ENCODE data around the gene DDX5.

The DDX5 gene

DNA sequence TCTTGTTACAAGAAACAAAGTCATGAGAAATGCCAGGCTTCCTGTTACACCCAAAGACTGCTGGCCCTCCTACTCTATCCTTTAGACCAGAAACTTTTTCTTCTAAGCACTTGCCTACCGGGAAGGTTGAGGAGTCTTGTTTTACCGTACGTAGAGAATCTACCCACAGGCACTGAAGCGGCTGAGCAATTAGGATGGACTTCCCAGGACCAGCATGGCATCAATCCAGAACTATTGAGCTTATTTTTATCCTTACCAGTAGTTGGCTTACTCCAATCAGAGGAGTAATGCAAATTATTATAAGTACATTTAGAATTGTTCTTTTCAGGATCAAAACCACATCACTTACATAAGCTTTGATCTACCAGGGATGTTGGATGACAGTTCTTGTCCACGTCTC, 26.3 kb upstream of the DDX5 start:
- no peak for TF ChIP-seq TAF1 (IDR thresholded peaks at IDR 0.05; ENCODE audit: borderline replicate concordance, insufficient read depth, low read length)

DNA sequence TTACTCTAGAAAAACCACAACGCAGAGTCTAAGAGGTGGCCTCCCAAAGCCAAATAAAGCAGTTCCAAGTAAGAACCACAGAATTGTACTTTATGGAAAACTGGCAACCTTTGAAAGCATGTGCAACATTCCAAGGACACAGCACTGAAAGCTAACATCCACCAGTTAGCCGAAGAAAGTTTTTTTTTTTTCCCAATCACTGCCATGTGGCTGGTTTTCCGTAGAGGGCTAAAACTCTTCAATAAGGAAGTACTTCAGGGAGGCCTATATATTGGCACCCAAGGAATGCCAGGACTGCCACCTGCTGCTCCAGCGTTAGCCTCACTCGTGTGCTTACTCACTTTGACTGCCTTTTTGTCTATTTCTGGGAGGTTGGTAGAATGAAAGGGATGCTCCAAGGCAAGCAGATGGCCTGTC, 25.9 kb upstream of the DDX5 start:
- TF ChIP-seq TAF1 (IDR thresholded peaks at IDR 0.05; ENCODE audit: borderline replicate concordance, insufficient read depth, low read length) (no peak), POLR2AphosphoS5 (IDR thresholded peaks at IDR 0.05; ENCODE audit: low read depth, low read length) (no peak), SIN3A (IDR thresholded peaks at IDR 0.05; ENCODE audit: borderline replicate concordance, insufficient read depth, low read length) (no peak), FOXP2 (optimal IDR thresholded peaks at IDR 0.05; ENCODE audit: borderline replicate concordance, extremely low read depth, extremely low read length, insufficient read depth) (no peak)
- TF ChIP-seq, protein P1, sequence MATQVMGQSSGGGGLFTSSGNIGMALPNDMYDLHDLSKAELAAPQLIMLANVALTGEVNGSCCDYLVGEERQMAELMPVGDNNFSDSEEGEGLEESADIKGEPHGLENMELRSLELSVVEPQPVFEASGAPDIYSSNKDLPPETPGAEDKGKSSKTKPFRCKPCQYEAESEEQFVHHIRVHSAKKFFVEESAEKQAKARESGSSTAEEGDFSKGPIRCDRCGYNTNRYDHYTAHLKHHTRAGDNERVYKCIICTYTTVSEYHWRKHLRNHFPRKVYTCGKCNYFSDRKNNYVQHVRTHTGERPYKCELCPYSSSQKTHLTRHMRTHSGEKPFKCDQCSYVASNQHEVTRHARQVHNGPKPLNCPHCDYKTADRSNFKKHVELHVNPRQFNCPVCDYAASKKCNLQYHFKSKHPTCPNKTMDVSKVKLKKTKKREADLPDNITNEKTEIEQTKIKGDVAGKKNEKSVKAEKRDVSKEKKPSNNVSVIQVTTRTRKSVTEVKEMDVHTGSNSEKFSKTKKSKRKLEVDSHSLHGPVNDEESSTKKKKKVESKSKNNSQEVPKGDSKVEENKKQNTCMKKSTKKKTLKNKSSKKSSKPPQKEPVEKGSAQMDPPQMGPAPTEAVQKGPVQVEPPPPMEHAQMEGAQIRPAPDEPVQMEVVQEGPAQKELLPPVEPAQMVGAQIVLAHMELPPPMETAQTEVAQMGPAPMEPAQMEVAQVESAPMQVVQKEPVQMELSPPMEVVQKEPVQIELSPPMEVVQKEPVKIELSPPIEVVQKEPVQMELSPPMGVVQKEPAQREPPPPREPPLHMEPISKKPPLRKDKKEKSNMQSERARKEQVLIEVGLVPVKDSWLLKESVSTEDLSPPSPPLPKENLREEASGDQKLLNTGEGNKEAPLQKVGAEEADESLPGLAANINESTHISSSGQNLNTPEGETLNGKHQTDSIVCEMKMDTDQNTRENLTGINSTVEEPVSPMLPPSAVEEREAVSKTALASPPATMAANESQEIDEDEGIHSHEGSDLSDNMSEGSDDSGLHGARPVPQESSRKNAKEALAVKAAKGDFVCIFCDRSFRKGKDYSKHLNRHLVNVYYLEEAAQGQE (IDR thresholded peaks at IDR 0.05; ENCODE audit: insufficient read depth in 1 of 2, low read depth in 2 of 2, low read length in 2 of 2) = no peak

DNA sequence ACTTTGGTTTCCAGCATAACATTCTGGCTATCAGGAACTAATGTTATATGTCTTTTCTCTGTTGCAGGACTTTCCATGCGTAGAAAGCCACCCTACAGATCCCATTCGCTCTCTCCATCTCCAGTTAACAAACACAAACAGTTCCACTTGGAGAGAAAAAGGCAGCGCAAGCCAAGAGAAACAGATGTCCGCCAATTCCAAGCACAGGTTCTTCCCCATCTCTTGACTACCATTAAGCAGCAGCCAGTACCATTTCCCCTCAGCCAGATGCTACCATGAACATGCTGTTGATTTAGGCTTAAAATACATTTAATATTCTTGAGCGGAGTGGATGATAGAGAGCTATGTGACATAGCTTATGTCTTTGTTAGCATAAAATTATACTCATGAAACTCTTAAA, 23.1 kb upstream of the DDX5 start:
- TF ChIP-seq, protein P1 (IDR thresholded peaks at IDR 0.05; ENCODE audit: insufficient read depth in 1 of 2, low read depth in 2 of 2, low read length in 2 of 2) = no peak
- TF ChIP-seq POLR2AphosphoS5 (IDR thresholded peaks at IDR 0.05; ENCODE audit: low read depth, low read length) (no peak), SIN3A (IDR thresholded peaks at IDR 0.05; ENCODE audit: borderline replicate concordance, insufficient read depth, low read length) (no peak), FOXP2 (optimal IDR thresholded peaks at IDR 0.05; ENCODE audit: borderline replicate concordance, extremely low read depth, extremely low read length, insufficient read depth) (no peak), TAF1 (IDR thresholded peaks at IDR 0.05; ENCODE audit: borderline replicate concordance, insufficient read depth, low read length) (no peak)

DNA sequence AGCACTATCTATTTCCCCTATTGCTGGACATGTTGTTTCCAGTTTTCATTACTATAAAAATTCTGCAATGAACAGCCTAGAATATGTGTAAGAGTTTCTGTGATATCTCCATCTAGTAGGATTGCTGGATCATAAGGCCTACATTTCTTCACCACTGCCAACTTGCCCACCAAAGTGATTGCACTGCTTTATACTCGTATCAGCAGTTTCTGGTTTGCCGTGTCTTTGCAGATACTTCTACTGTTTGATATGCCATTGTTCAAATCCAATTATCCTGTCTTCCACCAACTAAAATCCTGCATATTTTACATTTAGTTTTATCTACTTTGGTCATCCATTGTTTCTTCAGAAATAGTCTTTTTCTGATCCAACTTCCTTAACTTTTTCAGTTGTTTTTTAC, 21.8 kb upstream of the DDX5 start:
- TF ChIP-seq POLR2AphosphoS5 (IDR thresholded peaks at IDR 0.05; ENCODE audit: low read depth, low read length) (no peak), SIN3A (IDR thresholded peaks at IDR 0.05; ENCODE audit: borderline replicate concordance, insufficient read depth, low read length) (no peak), TAF1 (IDR thresholded peaks at IDR 0.05; ENCODE audit: borderline replicate concordance, insufficient read depth, low read length) (no peak), FOXP2 (optimal IDR thresholded peaks at IDR 0.05; ENCODE audit: borderline replicate concordance, extremely low read depth, extremely low read length, insufficient read depth) (no peak)
- TF ChIP-seq, protein P1 (IDR thresholded peaks at IDR 0.05; ENCODE audit: insufficient read depth in 1 of 2, low read depth in 2 of 2, low read length in 2 of 2) = no peak

DNA sequence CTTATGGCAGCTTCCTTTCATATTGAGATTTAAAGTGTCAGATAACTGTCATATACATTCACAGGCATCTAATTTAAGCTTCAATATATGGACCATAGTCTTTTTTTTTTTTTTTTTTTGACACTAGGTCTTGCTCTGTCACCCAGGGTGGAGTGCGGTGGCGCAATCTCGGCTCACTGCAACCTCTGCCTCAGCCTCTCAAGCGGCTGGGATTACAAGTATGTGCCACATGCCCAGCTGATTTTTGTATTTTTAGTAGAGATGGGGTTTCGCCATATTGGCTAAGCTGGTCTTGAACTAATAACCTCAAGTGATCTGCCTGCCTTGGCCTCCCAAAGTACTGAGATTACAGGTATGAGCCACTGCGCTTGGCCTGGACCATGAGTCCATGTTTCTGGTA, 14.3 kb upstream of the DDX5 start:
- TF ChIP-seq, protein P1 (IDR thresholded peaks at IDR 0.05; ENCODE audit: insufficient read depth in 1 of 2, low read depth in 2 of 2, low read length in 2 of 2) = no peak

All from PFSK-1 (cell line).